GM13976 (cell line): ENCODE results near the gene ERGIC1.

Source experiments
- DNase-seq: peaks from one replicate; pipeline ENCODE4 v3.0.0; 2012; ENCODE audit warnings: low spot score
- CTCF ChIP-seq: IDR thresholded peaks from 2 replicates; pipeline ENCODE4 v1.5.1; 2012; ENCODE audit warnings: borderline replicate concordance, mild to moderate bottlenecking; ENCODE audit not compliant: insufficient read depth; ENCODE audit errors: extremely low read depth, missing control alignments, control extremely low read depth
- in situ Hi-C: fragments of 300-500 bp; cut with MboI; formaldehyde crosslinking; loops from one replicate; pipeline ENCODE4 v1.12.0; 2022; ENCODE audit warnings: low sequenced_read_pairs, mixed read lengths, inconsistent platforms; ENCODE audit not compliant: unreplicated experiment

Gene ERGIC1

GRCh38 chr5:172840432-172841154, 6.5 kb downstream of the ERGIC1 start:
- TF ChIP-seq CTCF: no peak
- in situ Hi-C loops: no loop called here
- DNase-seq: no peak

DNA sequence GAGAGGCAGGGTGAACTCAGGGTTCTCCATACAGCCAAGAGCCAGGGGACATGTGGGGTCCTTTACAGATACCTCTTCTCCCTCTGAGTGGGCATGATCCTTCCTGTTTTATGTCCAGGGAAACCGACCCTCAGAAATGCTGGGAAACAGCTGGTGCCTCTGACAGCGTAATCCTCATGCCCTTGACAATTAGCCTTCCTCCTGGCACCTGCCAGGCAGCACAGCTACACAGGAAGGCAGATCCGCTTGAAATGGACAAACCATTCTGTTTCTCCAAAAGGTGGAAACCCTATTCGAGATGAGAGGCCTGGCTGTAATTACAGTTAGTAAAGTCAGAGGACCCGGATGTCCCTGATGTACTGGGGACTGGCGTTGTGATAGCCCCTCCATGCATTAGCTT, 7.2 kb downstream of the ERGIC1 start:
- TF ChIP-seq CTCF: no peak
- no peak for DNase-seq
- in situ Hi-C loops: no loop called here

GRCh38 chr5:172843825-172844576, 9.9 kb downstream of the ERGIC1 start:
- in situ Hi-C loops: no loop called here
- no peak for TF ChIP-seq CTCF
- no peak for DNase-seq

DNA sequence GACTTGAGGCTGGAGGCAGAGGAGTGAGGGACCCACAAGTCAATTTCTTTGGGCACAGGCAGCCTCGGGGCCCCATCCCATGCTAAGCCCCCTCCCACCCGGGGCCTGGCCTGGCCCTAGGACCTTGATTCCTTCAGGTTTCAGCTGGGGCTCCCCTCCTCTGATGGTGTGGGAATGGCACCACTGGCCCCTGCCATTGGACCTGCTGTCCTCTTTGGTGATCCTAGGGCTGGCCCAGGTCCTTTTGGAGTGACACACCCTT, 10.5 kb downstream of the ERGIC1 start:
- no peak for DNase-seq
- no peak for TF ChIP-seq CTCF
- in situ Hi-C loops: no loop called here

DNA sequence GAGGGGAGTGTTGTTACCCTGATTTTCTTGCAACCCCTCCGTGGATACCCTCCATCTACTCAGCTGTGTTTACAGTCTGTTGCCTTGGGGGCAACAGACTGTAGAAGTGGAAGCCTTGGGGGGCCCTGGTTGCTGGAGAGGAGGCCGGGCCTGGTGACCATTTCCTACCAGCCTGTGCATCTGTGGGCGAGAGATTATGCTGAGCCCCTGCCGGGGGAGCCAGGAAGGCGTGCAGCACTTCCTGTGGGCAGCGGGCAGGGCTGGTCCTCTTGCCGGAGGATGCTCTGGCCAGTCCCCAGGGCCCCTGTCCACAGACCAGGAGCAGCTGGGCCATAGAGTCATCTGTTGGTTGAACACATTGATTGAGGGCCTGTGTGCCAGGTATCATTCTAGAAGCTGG, 11.1 kb downstream of the ERGIC1 start:
- TF ChIP-seq CTCF: no peak
- no peak for DNase-seq
- in situ Hi-C loops: no loop called here

GRCh38 chr5:172845576-172845975, 11.5 kb downstream of the ERGIC1 start:
- no peak for DNase-seq
- no peak for TF ChIP-seq CTCF
- in situ Hi-C loops: no loop called here
